Liver (tissue), 9 donors: ENCODE results near the gene KIRREL3. TPM values are rescaled to one million over a fixed set of nuclear protein-coding genes. Genes with fewer than 3 reads are reported as not detected.

ENCODE experiments used
- DNase-seq: peaks from one replicate; pipeline ENCODE4 v3.0.0-alpha.2; 2017; ENCODE audit warnings: low spot score
- H3K27ac ChIP-seq, 2 donors: one replicate each; pipeline ENCODE4 v1.7.0; 2013; ENCODE audit warnings: inconsistent platforms in 2 of 2, low read length in 2 of 2, control low read depth in 1 of 2, low read depth in 1 of 2, mild to moderate bottlenecking in 1 of 2
- H3K27me3 ChIP-seq, 4 donors: one replicate each; pipeline versions ENCODE4 v1.6.1 to v1.7.0; 2013; ENCODE audit warnings: low read length in 3 of 4, inconsistent platforms in 1 of 4, mild to moderate bottlenecking in 1 of 4, moderate library complexity in 1 of 4; ENCODE audit not compliant: control insufficient read depth in 4 of 4, insufficient read depth in 4 of 4
- H3K36me3 ChIP-seq, 4 donors: one replicate each; pipeline versions ENCODE4 v1.6.1 to v1.7.0; 2013; ENCODE audit warnings: low read length in 3 of 4, mild to moderate bottlenecking in 3 of 4, low read depth in 1 of 4, moderate library complexity in 1 of 4; ENCODE audit not compliant: control insufficient read depth in 4 of 4, insufficient read depth in 3 of 4
- H3K4me1 ChIP-seq, 4 donors: one replicate each; pipeline versions ENCODE4 v1.6.1 to v1.7.0; 2013; ENCODE audit warnings: low read length in 3 of 4, mild to moderate bottlenecking in 3 of 4, moderate library complexity in 1 of 4; ENCODE audit not compliant: control insufficient read depth in 4 of 4, insufficient read depth in 4 of 4
- H3K4me3 ChIP-seq, 3 donors: one replicate each; pipeline versions ENCODE4 v1.6.1 to v1.7.0; 2013; ENCODE audit warnings: low read length in 3 of 3, control low read depth in 1 of 3, low read depth in 1 of 3, mild to moderate bottlenecking in 1 of 3
- H3K9ac ChIP-seq, 2 donors: one replicate each; pipeline ENCODE4 v1.7.0; 2013; ENCODE audit warnings: low read length in 2 of 2, mild to moderate bottlenecking in 2 of 2, moderate library complexity in 2 of 2, control low read depth in 1 of 2, low read depth in 1 of 2
- H3K9me3 ChIP-seq, 4 donors: one replicate each; pipeline versions ENCODE4 v1.6.1 to v1.7.0; 2013; ENCODE audit warnings: low read length in 3 of 4; ENCODE audit not compliant: control insufficient read depth in 4 of 4
- EGR1 ChIP-seq, 2 donors: IDR thresholded peaks; 2 replicates each; pipeline ENCODE4 v1.6.1; 2016 to 2018; ENCODE audit warnings: antibody characterized with exemption in 2 of 2, low read depth in 2 of 2
- FOXA1 ChIP-seq: IDR thresholded peaks from 2 replicates; pipeline ENCODE4 v1.6.1; 2016; ENCODE audit warnings: antibody characterized with exemption
- FOXA2 ChIP-seq: IDR thresholded peaks from 2 replicates; pipeline ENCODE4 v1.6.1; 2016; ENCODE audit warnings: antibody characterized with exemption
- HNF4A ChIP-seq, 2 donors: conservative IDR thresholded peaks; 2 replicates each; pipeline ENCODE4 v1.6.1; 2016; ENCODE audit warnings: antibody characterized with exemption in 2 of 2, mild to moderate bottlenecking in 2 of 2
- HNF4G ChIP-seq: IDR thresholded peaks from 2 replicates; pipeline ENCODE4 v1.6.1; 2016; ENCODE audit warnings: antibody characterized with exemption
- JUND ChIP-seq, 2 donors: IDR thresholded peaks; 2 replicates each; pipeline ENCODE4 v1.6.1; 2016; ENCODE audit warnings: antibody characterized with exemption in 2 of 2
- NR2F2 ChIP-seq: IDR thresholded peaks from 2 replicates; pipeline ENCODE4 v1.6.1; 2016; ENCODE audit warnings: antibody characterized with exemption
- RAD21 ChIP-seq, 2 donors: IDR thresholded peaks; 2 replicates each; pipeline ENCODE4 v1.6.1; 2016; ENCODE audit warnings: antibody characterized with exemption in 2 of 2, mild to moderate bottlenecking in 2 of 2
- RXRA ChIP-seq, 2 donors: IDR thresholded peaks; 2 replicates each; pipeline ENCODE4 v1.6.1; 2017 to 2018; ENCODE audit warnings: antibody characterized with exemption in 2 of 2, mild to moderate bottlenecking in 1 of 2
- SP1 ChIP-seq: IDR thresholded peaks from 2 replicates; pipeline ENCODE4 v1.6.1; 2018; ENCODE audit warnings: antibody characterized with exemption, mild to moderate bottlenecking
- TAF1 ChIP-seq: conservative IDR thresholded peaks from 2 replicates; pipeline ENCODE4 v1.6.1; 2016; ENCODE audit warnings: antibody characterized with exemption, mild to moderate bottlenecking
- YY1 ChIP-seq: IDR thresholded peaks from 2 replicates; pipeline ENCODE4 v1.6.1; 2016; ENCODE audit warnings: antibody characterized with exemption, mild to moderate bottlenecking
- ZBTB33 ChIP-seq: IDR thresholded peaks from 2 replicates; pipeline ENCODE4 v1.6.1; 2016; ENCODE audit warnings: antibody characterized with exemption
- WGBS: extraction: QIAGEN DNeasy Blood & Tissue Kit; methylation state at CpG from one replicate; pipeline ENCODE4 v1.1.7; 2013; 5-methylcytosine and 5-hydroxymethylcytosine counted together
- polyA plus RNA-seq, 2 donors: library from polyadenylated mRNA; stranded (reverse) in 1 of 2; unstranded in 1 of 2; fragments of 200-250 nt in 1 of 2; fragments of >200 nt in 1 of 2; fragmentation: Nextera tagmentation in 1 of 2; extraction: Ambion mirVana in 1 of 2; gene quantifications; one replicate each; pipeline versions ENCODE4 v1.2.1 to v1.2.3, GENCODE V29; 2013 to 2015
- total RNA-seq, 2 donors: library from RNA; depleted of rRNA; stranded (reverse); fragments of >200 nt; gene quantifications; one replicate each; pipeline ENCODE4 v1.2.3, GENCODE V29; 2014
- TF ChIP-seq, protein P1 (sequence below): IDR thresholded peaks from 2 replicates; pipeline ENCODE4 v1.6.1; 2016; ENCODE audit warnings: antibody characterized with exemption
- TF ChIP-seq, protein P2 (sequence below): fragments of 150-350 bp; IDR thresholded peaks from 2 replicates; pipeline ENCODE4 v1.5.1; 2017; ENCODE audit warnings: improper control_type of control experiment, low read depth, low read length; ENCODE audit not compliant: missing input control
- TF ChIP-seq, protein P3 (sequence below): IDR thresholded peaks from 2 replicates; pipeline ENCODE4 v1.6.1; 2016; ENCODE audit warnings: antibody characterized with exemption, mild to moderate bottlenecking
- donor health status: healthy.
- donor health status: healthy.
- donor health status: healthy.
- donor health status: healthy.
- donor health status: healthy.

KIRREL3 gene
- total and polyA plus RNA-seq, 4 donors = 0.03 to 0.29 (median 0.08) TPM; not detected in 1

DNA sequence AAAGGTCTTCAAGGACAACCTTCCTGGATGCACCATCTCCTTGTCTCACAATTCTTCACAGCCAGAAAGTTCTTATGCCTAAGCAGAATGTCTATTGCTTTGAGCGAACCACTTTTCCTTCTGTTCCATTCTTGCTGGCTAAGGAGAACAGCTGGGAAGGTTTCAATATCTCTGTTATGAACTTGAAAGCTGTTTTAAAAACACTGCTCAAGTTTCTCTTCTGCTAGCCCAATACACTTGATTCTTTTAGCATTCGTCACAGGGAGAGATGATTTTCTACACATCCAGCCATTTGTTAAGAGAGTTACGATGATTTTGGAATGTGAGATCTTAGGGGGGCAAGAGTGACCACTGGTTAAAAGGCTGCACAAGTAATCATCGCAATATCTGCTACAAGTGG, 249.3 kb downstream of the KIRREL3 start:
- H3K27ac ChIP-seq = no peak overlapping the region
- TF ChIP-seq JUND (IDR thresholded peaks at IDR 0.05) = no peak
- no peak for TF ChIP-seq RAD21 (IDR thresholded peaks at IDR 0.05)
- no peak for TF ChIP-seq HNF4G
- TF ChIP-seq FOXA2 = no peak
- TF ChIP-seq ZBTB33 = no peak
- TF ChIP-seq YY1 = no peak
- TF ChIP-seq, protein P1, sequence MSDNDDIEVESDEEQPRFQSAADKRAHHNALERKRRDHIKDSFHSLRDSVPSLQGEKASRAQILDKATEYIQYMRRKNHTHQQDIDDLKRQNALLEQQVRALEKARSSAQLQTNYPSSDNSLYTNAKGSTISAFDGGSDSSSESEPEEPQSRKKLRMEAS = no peak
- TF ChIP-seq, protein P2, sequence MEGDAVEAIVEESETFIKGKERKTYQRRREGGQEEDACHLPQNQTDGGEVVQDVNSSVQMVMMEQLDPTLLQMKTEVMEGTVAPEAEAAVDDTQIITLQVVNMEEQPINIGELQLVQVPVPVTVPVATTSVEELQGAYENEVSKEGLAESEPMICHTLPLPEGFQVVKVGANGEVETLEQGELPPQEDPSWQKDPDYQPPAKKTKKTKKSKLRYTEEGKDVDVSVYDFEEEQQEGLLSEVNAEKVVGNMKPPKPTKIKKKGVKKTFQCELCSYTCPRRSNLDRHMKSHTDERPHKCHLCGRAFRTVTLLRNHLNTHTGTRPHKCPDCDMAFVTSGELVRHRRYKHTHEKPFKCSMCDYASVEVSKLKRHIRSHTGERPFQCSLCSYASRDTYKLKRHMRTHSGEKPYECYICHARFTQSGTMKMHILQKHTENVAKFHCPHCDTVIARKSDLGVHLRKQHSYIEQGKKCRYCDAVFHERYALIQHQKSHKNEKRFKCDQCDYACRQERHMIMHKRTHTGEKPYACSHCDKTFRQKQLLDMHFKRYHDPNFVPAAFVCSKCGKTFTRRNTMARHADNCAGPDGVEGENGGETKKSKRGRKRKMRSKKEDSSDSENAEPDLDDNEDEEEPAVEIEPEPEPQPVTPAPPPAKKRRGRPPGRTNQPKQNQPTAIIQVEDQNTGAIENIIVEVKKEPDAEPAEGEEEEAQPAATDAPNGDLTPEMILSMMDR = no peak
- no peak for TF ChIP-seq SP1
- TF ChIP-seq TAF1 = no peak
- no peak for TF ChIP-seq HNF4A (conservative IDR thresholded peaks at IDR 0.05)
- 85% methylated on average over 4 of the region's 4 CpGs for WGBS

GRCh38 chr11:126748793-126749192, 251.8 kb downstream of the KIRREL3 start:
- no peak overlapping the region for H3K4me3 ChIP-seq
- no peaks in the 10 kb centered on the region for H3K36me3 ChIP-seq
- H3K9me3 ChIP-seq = no peaks in the 10 kb centered on the region
- H3K4me1 ChIP-seq = no peaks in the 10 kb centered on the region
- TF ChIP-seq RXRA (IDR thresholded peaks at IDR 0.05) (no peak), EGR1 (IDR thresholded peaks at IDR 0.05; ENCODE audit: low read depth in 2 of 2) (no peak)
- no peak overlapping the region for H3K27ac ChIP-seq
- no peak overlapping the region for H3K9ac ChIP-seq
- 80% methylated on average over 6 of the region's 6 CpGs for WGBS
- no peak for DNase-seq
- H3K27me3 ChIP-seq = no peaks in the 10 kb centered on the region

More for the DNA sequence above, 249.3 kb downstream of the KIRREL3 start:
- Histone ChIP-seq H3K4me3 (no peak overlapping the region), H3K36me3 (no peaks in the 10 kb centered on the region), H3K9me3 (no peaks in the 10 kb centered on the region), H3K4me1 (no peaks in the 10 kb centered on the region), H3K9ac (no peak overlapping the region), H3K27me3 (no peaks in the 10 kb centered on the region)
- DNase-seq = no peak

GRCh38 chr11:126748100-126748791, 252.3 kb downstream of the KIRREL3 start:
- H3K4me3 ChIP-seq = no peak overlapping the region
- WGBS = 73% methylated on average over 17 of the region's 17 CpGs
- DNase-seq = no peak
- H3K36me3 ChIP-seq = no peaks in the 10 kb centered on the region
- H3K9me3 ChIP-seq = no peaks in the 10 kb centered on the region
- H3K27me3 ChIP-seq = no peaks in the 10 kb centered on the region
- no peaks in the 10 kb centered on the region for H3K4me1 ChIP-seq
- no peak overlapping the region for H3K27ac ChIP-seq
- no peak overlapping the region for H3K9ac ChIP-seq
- TF ChIP-seq HNF4A (conservative IDR thresholded peaks at IDR 0.05) = no peak
- TF ChIP-seq FOXA1 = no peak
- no peak for TF ChIP-seq NR2F2
- no peak for TF ChIP-seq RAD21 (IDR thresholded peaks at IDR 0.05)
- no peak for TF ChIP-seq HNF4G
- TF ChIP-seq, protein P1 = no peak
- TF ChIP-seq, protein P2 = no peak
- TF ChIP-seq RXRA (IDR thresholded peaks at IDR 0.05) = no peak
- TF ChIP-seq, protein P3, sequence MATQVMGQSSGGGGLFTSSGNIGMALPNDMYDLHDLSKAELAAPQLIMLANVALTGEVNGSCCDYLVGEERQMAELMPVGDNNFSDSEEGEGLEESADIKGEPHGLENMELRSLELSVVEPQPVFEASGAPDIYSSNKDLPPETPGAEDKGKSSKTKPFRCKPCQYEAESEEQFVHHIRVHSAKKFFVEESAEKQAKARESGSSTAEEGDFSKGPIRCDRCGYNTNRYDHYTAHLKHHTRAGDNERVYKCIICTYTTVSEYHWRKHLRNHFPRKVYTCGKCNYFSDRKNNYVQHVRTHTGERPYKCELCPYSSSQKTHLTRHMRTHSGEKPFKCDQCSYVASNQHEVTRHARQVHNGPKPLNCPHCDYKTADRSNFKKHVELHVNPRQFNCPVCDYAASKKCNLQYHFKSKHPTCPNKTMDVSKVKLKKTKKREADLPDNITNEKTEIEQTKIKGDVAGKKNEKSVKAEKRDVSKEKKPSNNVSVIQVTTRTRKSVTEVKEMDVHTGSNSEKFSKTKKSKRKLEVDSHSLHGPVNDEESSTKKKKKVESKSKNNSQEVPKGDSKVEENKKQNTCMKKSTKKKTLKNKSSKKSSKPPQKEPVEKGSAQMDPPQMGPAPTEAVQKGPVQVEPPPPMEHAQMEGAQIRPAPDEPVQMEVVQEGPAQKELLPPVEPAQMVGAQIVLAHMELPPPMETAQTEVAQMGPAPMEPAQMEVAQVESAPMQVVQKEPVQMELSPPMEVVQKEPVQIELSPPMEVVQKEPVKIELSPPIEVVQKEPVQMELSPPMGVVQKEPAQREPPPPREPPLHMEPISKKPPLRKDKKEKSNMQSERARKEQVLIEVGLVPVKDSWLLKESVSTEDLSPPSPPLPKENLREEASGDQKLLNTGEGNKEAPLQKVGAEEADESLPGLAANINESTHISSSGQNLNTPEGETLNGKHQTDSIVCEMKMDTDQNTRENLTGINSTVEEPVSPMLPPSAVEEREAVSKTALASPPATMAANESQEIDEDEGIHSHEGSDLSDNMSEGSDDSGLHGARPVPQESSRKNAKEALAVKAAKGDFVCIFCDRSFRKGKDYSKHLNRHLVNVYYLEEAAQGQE = no peak
- no peak for TF ChIP-seq JUND (IDR thresholded peaks at IDR 0.05)
